HEK293 (cell line): ENCODE measurements around the gene ASCC2.

Experiments
- GLIS2 ChIP-seq: fragments of 450-650 bp; formaldehyde crosslinking; IDR thresholded peaks from 2 replicates; pipeline ENCODE4 v1.5.1; 2016; ENCODE audit warnings: missing biosample characterization, missing genetic modification characterization
- KLF8 ChIP-seq: fragments of 450-650 bp; formaldehyde crosslinking; IDR thresholded peaks from 2 replicates; pipeline ENCODE4 v1.5.1; 2016; ENCODE audit warnings: missing biosample characterization, missing genetic modification characterization
- MYNN ChIP-seq: fragments of 450-650 bp; formaldehyde crosslinking; IDR thresholded peaks from 2 replicates; pipeline ENCODE4 v1.5.1; 2016; ENCODE audit warnings: missing biosample characterization, missing genetic modification characterization, borderline replicate concordance
- PRDM4 ChIP-seq: fragments of 450-650 bp; formaldehyde crosslinking; IDR thresholded peaks from 2 replicates; pipeline ENCODE4 v1.5.1; 2017; ENCODE audit warnings: missing biosample characterization, missing genetic modification characterization
- SP7 ChIP-seq: fragments of 450-650 bp; formaldehyde crosslinking; IDR thresholded peaks from 2 replicates; pipeline ENCODE4 v1.5.1; 2016; ENCODE audit warnings: missing biosample characterization, missing genetic modification characterization
- TRIM28 ChIP-seq: IDR thresholded peaks from 2 replicates; pipeline ENCODE4 v1.6.1; 2011; ENCODE audit warnings: low read length, control low read depth, borderline replicate concordance
- ZBTB11 ChIP-seq: fragments of 450-650 bp; formaldehyde crosslinking; conservative IDR thresholded peaks from 2 replicates; pipeline ENCODE4 v1.5.1; 2016; ENCODE audit warnings: low read depth, missing biosample characterization, missing genetic modification characterization
- ZBTB7A ChIP-seq: fragments of 450-650 bp; formaldehyde crosslinking; IDR thresholded peaks from 2 replicates; pipeline ENCODE4 v1.5.1; 2016; ENCODE audit warnings: low read depth, missing biosample characterization, missing genetic modification characterization
- ZFP37 ChIP-seq: fragments of 450-650 bp; formaldehyde crosslinking; IDR thresholded peaks from 2 replicates; pipeline ENCODE4 v1.5.1; 2016; ENCODE audit warnings: missing biosample characterization, missing genetic modification characterization
- ZIC2 ChIP-seq: fragments of 450-650 bp; formaldehyde crosslinking; IDR thresholded peaks from 2 replicates; pipeline ENCODE4 v1.5.1; 2016; ENCODE audit warnings: missing biosample characterization, missing genetic modification characterization
- ZNF133 ChIP-seq: fragments of 450-650 bp; formaldehyde crosslinking; IDR thresholded peaks from 2 replicates; pipeline ENCODE4 v1.5.1; 2016; ENCODE audit warnings: missing biosample characterization, missing genetic modification characterization
- ZNF24 ChIP-seq: fragments of 450-650 bp; formaldehyde crosslinking; IDR thresholded peaks from 2 replicates; pipeline ENCODE4 v1.5.1; 2016; ENCODE audit warnings: missing biosample characterization, missing genetic modification characterization
- ZNF416 ChIP-seq: fragments of 450-650 bp; formaldehyde crosslinking; IDR thresholded peaks from 2 replicates; pipeline ENCODE4 v1.5.1; 2016; ENCODE audit warnings: missing biosample characterization, missing genetic modification characterization
- ZNF426 ChIP-seq: fragments of 450-650 bp; formaldehyde crosslinking; IDR thresholded peaks from 2 replicates; pipeline ENCODE4 v1.5.1; 2017; ENCODE audit warnings: missing biosample characterization, missing genetic modification characterization, mild to moderate bottlenecking, inconsistent platforms, moderate library complexity
- ZNF596 ChIP-seq: fragments of 450-650 bp; IDR thresholded peaks from 2 replicates; pipeline ENCODE4 v1.5.0; 2018; ENCODE audit warnings: missing biosample characterization, mild to moderate bottlenecking, missing genetic modification characterization, moderate library complexity
- ZNF610 ChIP-seq: fragments of 450-650 bp; formaldehyde crosslinking; IDR thresholded peaks from 2 replicates; pipeline ENCODE4 v1.5.1; 2016; ENCODE audit warnings: missing biosample characterization, missing genetic modification characterization, borderline replicate concordance
- ZNF776 ChIP-seq: fragments of 450-650 bp; formaldehyde crosslinking; IDR thresholded peaks from 2 replicates; pipeline ENCODE4 v1.5.0; 2017; ENCODE audit warnings: missing biosample characterization, missing genetic modification characterization, borderline replicate concordance
- ZSCAN23 ChIP-seq: fragments of 450-650 bp; formaldehyde crosslinking; IDR thresholded peaks from 2 replicates; pipeline ENCODE4 v1.5.1; 2016; ENCODE audit warnings: missing biosample characterization, missing genetic modification characterization
- ZXDB ChIP-seq: fragments of 450-650 bp; formaldehyde crosslinking; IDR thresholded peaks from 2 replicates; pipeline ENCODE4 v1.5.1; 2016; ENCODE audit warnings: missing biosample characterization, missing genetic modification characterization
- TF ChIP-seq, protein P1 (sequence below): fragments of 450-650 bp; formaldehyde crosslinking; IDR thresholded peaks from 2 replicates; pipeline ENCODE4 v1.5.1; 2016; ENCODE audit warnings: missing biosample characterization, missing genetic modification characterization
- TF ChIP-seq, protein P2 (sequence below): fragments of 450-650 bp; formaldehyde crosslinking; IDR thresholded peaks from 2 replicates; pipeline ENCODE4 v1.5.0; 2017; ENCODE audit warnings: missing biosample characterization, missing genetic modification characterization, borderline replicate concordance
- TF ChIP-seq, protein P3 (sequence below): fragments of 450-650 bp; formaldehyde crosslinking; IDR thresholded peaks from 2 replicates; pipeline ENCODE4 v1.5.1; 2017; ENCODE audit warnings: missing biosample characterization, missing genetic modification characterization

Gene ASCC2

GRCh38 chr22:29883775-29884097 lies 45.7 kb upstream of the ASCC2 start (continued):
- TF ChIP-seq ZBTB11 (tag by site-specific recombination), result 0 out of 2 replicates have a peak, but pooled peaks have one; percentile 2
- peak; percentile 49; the same call in 1 of the 2 replicates for TF ChIP-seq SP7 (tag by site-specific recombination)
- no peak for TF ChIP-seq ZNF133 (tag by site-specific recombination)
- no peak for TF ChIP-seq ZNF776 (tag by site-specific recombination)
- TF ChIP-seq ZNF24, result no peak; the same call in 1 of the 2 replicates
- TF ChIP-seq TRIM28, result no peak
- TF ChIP-seq ZNF596 (tag by site-specific recombination), result 0 out of 2 replicates have a peak, but pooled peaks have one; percentile 12
- TF ChIP-seq MYNN, result no peak
- TF ChIP-seq KLF8, result no peak
- TF ChIP-seq, protein P1, sequence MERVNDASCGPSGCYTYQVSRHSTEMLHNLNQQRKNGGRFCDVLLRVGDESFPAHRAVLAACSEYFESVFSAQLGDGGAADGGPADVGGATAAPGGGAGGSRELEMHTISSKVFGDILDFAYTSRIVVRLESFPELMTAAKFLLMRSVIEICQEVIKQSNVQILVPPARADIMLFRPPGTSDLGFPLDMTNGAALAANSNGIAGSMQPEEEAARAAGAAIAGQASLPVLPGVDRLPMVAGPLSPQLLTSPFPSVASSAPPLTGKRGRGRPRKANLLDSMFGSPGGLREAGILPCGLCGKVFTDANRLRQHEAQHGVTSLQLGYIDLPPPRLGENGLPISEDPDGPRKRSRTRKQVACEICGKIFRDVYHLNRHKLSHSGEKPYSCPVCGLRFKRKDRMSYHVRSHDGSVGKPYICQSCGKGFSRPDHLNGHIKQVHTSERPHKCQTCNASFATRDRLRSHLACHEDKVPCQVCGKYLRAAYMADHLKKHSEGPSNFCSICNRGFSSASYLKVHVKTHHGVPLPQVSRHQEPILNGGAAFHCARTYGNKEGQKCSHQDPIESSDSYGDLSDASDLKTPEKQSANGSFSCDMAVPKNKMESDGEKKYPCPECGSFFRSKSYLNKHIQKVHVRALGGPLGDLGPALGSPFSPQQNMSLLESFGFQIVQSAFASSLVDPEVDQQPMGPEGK, result 0 out of 2 replicates have a peak, but pooled peaks have one; percentile 33
- TF ChIP-seq PRDM4 (tag by site-specific recombination), result no peak
- TF ChIP-seq ZXDB, result no peak
- TF ChIP-seq ZNF610 (tag by site-specific recombination), result no peak
- TF ChIP-seq ZFP37, result no peak
- TF ChIP-seq, protein P2, sequence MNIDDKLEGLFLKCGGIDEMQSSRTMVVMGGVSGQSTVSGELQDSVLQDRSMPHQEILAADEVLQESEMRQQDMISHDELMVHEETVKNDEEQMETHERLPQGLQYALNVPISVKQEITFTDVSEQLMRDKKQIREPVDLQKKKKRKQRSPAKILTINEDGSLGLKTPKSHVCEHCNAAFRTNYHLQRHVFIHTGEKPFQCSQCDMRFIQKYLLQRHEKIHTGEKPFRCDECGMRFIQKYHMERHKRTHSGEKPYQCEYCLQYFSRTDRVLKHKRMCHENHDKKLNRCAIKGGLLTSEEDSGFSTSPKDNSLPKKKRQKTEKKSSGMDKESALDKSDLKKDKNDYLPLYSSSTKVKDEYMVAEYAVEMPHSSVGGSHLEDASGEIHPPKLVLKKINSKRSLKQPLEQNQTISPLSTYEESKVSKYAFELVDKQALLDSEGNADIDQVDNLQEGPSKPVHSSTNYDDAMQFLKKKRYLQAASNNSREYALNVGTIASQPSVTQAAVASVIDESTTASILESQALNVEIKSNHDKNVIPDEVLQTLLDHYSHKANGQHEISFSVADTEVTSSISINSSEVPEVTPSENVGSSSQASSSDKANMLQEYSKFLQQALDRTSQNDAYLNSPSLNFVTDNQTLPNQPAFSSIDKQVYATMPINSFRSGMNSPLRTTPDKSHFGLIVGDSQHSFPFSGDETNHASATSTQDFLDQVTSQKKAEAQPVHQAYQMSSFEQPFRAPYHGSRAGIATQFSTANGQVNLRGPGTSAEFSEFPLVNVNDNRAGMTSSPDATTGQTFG (tag by site-specific recombination), result no peak
- no peak for TF ChIP-seq ZNF416
- TF ChIP-seq, protein P3, sequence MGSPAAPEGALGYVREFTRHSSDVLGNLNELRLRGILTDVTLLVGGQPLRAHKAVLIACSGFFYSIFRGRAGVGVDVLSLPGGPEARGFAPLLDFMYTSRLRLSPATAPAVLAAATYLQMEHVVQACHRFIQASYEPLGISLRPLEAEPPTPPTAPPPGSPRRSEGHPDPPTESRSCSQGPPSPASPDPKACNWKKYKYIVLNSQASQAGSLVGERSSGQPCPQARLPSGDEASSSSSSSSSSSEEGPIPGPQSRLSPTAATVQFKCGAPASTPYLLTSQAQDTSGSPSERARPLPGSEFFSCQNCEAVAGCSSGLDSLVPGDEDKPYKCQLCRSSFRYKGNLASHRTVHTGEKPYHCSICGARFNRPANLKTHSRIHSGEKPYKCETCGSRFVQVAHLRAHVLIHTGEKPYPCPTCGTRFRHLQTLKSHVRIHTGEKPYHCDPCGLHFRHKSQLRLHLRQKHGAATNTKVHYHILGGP (tag by site-specific recombination), result no peak
- no peak for TF ChIP-seq ZNF426 (tag by site-specific recombination)
- TF ChIP-seq ZIC2, result no peak
- no peak for TF ChIP-seq ZBTB7A (tag by site-specific recombination)
- TF ChIP-seq GLIS2 (tag by site-specific recombination), result no peak; the same call in 1 of the 2 replicates
- no peak for TF ChIP-seq ZSCAN23 (tag by site-specific recombination)
